HG03064 (cell line): ENCODE data around the gene CYFIP2.

Experiments
- ATAC-seq: cut with Tn5 transposase; IDR thresholded peaks from one replicate; pipeline ENCODE4 v1.9.1; 2021; ENCODE audit warnings: low read depth; ENCODE audit not compliant: unreplicated experiment

Gene CYFIP2

GRCh38 chr5:157352756-157353340 is 86.9 kb downstream of the CYFIP2 start:
- ATAC-seq = no peak

GRCh38 chr5:157354800-157355199 is 88.9 kb downstream of the CYFIP2 start:
- no peak for ATAC-seq

- no peak for ATAC-seq
Measured at GRCh38 chr5:157356576-157356975, 90.7 kb downstream of the CYFIP2 start.

GRCh38 chr5:157357823-157358222 is 91.9 kb downstream of the CYFIP2 start:
- no peak for ATAC-seq

GRCh38 chr5:157358871-157359270 is 92.9 kb downstream of the CYFIP2 start:
- no peak for ATAC-seq

GRCh38 chr5:157359356-157360055 is 93.6 kb downstream of the CYFIP2 start:
- ATAC-seq = no peak

GRCh38 chr5:157362012-157362411 is 96.1 kb downstream of the CYFIP2 start:
- no peak for ATAC-seq

GRCh38 chr5:157362502-157362901 is 96.6 kb downstream of the CYFIP2 start:
- ATAC-seq = no peak

GRCh38 chr5:157362982-157363381 is 97.1 kb downstream of the CYFIP2 start:
- ATAC-seq = no peak

- no peak for ATAC-seq
Measured at GRCh38 chr5:157365732-157366131, 99.8 kb downstream of the CYFIP2 start.

GRCh38 chr5:157366741-157367674 is 101.1 kb downstream of the CYFIP2 start:
- no peak for ATAC-seq

GRCh38 chr5:157369507-157369906 is 103.6 kb downstream of the CYFIP2 start:
- no peak for ATAC-seq

- no peak for ATAC-seq
Measured at GRCh38 chr5:157370967-157371366, 105.0 kb downstream of the CYFIP2 start.

- no peak for ATAC-seq
Measured at GRCh38 chr5:157371655-157372471, 105.9 kb downstream of the CYFIP2 start.

GRCh38 chr5:157372472-157372822 is 106.5 kb downstream of the CYFIP2 start:
- no peak for ATAC-seq

- ATAC-seq = no peak
Measured at GRCh38 chr5:157378509-157378908, 112.6 kb downstream of the CYFIP2 start.

- no peak for ATAC-seq
Measured at GRCh38 chr5:157379983-157380382, 114.1 kb downstream of the CYFIP2 start.

GRCh38 chr5:157381746-157382145 is 115.8 kb downstream of the CYFIP2 start:
- no peak for ATAC-seq

- ATAC-seq = no peak
Measured at GRCh38 chr5:157382996-157383800, 117.3 kb downstream of the CYFIP2 start.
